ENCODE data around the gene FAM76A.
"Not testable (repeated sequence)": the region's sequence is repeated elsewhere in the genome, so short reads cannot be mapped to it uniquely, and the experiment has no call there.

Gene FAM76A

GRCh38 chr1:27774654-27775053 is 48.9 kb downstream of the FAM76A start:
- in situ Hi-C loops (cut with MboI; ENCODE audit: low sequenced_read_pairs) = no loop called here

GRCh38 chr1:27775336-27775735 is 49.6 kb downstream of the FAM76A start:
- in situ Hi-C loops (cut with MboI; ENCODE audit: low sequenced_read_pairs) = not testable (repeated sequence)

GRCh38 chr1:27776276-27776675 is 50.5 kb downstream of the FAM76A start:
- in situ Hi-C loops (cut with MboI; ENCODE audit: low sequenced_read_pairs) = not testable (repeated sequence)

- in situ Hi-C loops (cut with MboI; ENCODE audit: low sequenced_read_pairs) = no loop called here
These were observed 52.3 kb downstream of the FAM76A start for GRCh38 chr1:27778056-27778455.

GRCh38 chr1:27779122-27779521 is 53.4 kb downstream of the FAM76A start:
- in situ Hi-C loops (cut with MboI; ENCODE audit: low sequenced_read_pairs) = no loop called here

- in situ Hi-C loops (cut with MboI; ENCODE audit: low sequenced_read_pairs) = no loop called here
These were observed 57.2 kb downstream of the FAM76A start for GRCh38 chr1:27782950-27783349.

GRCh38 chr1:27784700-27785099 is 58.9 kb downstream of the FAM76A start:
- in situ Hi-C loops (cut with MboI; ENCODE audit: low sequenced_read_pairs) = no loop called here

- in situ Hi-C loops (cut with MboI; ENCODE audit: low sequenced_read_pairs) = no loop called here
These were observed 60.2 kb downstream of the FAM76A start for GRCh38 chr1:27785781-27786455.

- in situ Hi-C loops (cut with MboI; ENCODE audit: low sequenced_read_pairs) = no loop called here
These were observed 62.1 kb downstream of the FAM76A start for GRCh38 chr1:27787895-27788294.

- in situ Hi-C loops (cut with MboI; ENCODE audit: low sequenced_read_pairs) = no loop called here
These were observed 63.8 kb downstream of the FAM76A start for GRCh38 chr1:27789540-27790041.

- in situ Hi-C loops (cut with MboI; ENCODE audit: low sequenced_read_pairs) = not testable (repeated sequence)
These were observed 64.5 kb downstream of the FAM76A start for GRCh38 chr1:27790270-27790669.

GRCh38 chr1:27795601-27796000 is 69.8 kb downstream of the FAM76A start:
- in situ Hi-C loops (cut with MboI; ENCODE audit: low sequenced_read_pairs) = no loop called here

- in situ Hi-C loops (cut with MboI; ENCODE audit: low sequenced_read_pairs) = no loop called here
These were observed 79.0 kb downstream of the FAM76A start for GRCh38 chr1:27804791-27805190.

GRCh38 chr1:27806758-27807157 is 81.0 kb downstream of the FAM76A start:
- in situ Hi-C loops (cut with MboI; ENCODE audit: low sequenced_read_pairs) = no loop called here

- in situ Hi-C loops (cut with MboI; ENCODE audit: low sequenced_read_pairs) = no loop called here
These were observed 81.6 kb downstream of the FAM76A start for GRCh38 chr1:27807385-27807784.

- in situ Hi-C loops (cut with MboI; ENCODE audit: low sequenced_read_pairs) = not testable (repeated sequence)
These were observed 82.4 kb downstream of the FAM76A start for GRCh38 chr1:27808131-27808530.

- in situ Hi-C loops (cut with MboI; ENCODE audit: low sequenced_read_pairs) = no loop called here
These were observed 84.1 kb downstream of the FAM76A start for GRCh38 chr1:27809883-27810282.

GRCh38 chr1:27811741-27812500 is 86.2 kb downstream of the FAM76A start:
- in situ Hi-C loops (cut with MboI; ENCODE audit: low sequenced_read_pairs) = no loop called here
